Brain pericyte (primary cell): Measurements from ENCODE around the gene SOAT2.
"Not testable (repeated sequence)": the region's sequence is repeated elsewhere in the genome, so short reads cannot be mapped to it uniquely, and the experiment has no call there.

Experiments
- DNase-seq: peaks from one replicate; pipeline ENCODE4 v3.0.0-alpha.2; 2012; ENCODE audit warnings: low read depth, low spot score

The SOAT2 gene

GRCh38 chr12:53101931-53102781 is 1.1 kb upstream of the SOAT2 start:
- no peak for DNase-seq

- DNase-seq = no peak
Measured at GRCh38 chr12:53103860-53104305, 597 bp downstream of the SOAT2 start.

- DNase-seq = no peak
Measured at GRCh38 chr12:53105256-53105655, 2.0 kb downstream of the SOAT2 start.

- no peak for DNase-seq
Measured at GRCh38 chr12:53105712-53106439, 2.6 kb downstream of the SOAT2 start.

GRCh38 chr12:53107122-53107521 is 3.8 kb downstream of the SOAT2 start:
- DNase-seq = no peak

- DNase-seq = not testable (repeated sequence)
Measured at GRCh38 chr12:53112431-53112830, 9.1 kb downstream of the SOAT2 start.

- no peak for DNase-seq
Measured at GRCh38 chr12:53113136-53113705, 9.9 kb downstream of the SOAT2 start.

- no peak for DNase-seq
Measured at GRCh38 chr12:53113951-53114350, 10.7 kb downstream of the SOAT2 start.

- no peak for DNase-seq
Measured at GRCh38 chr12:53115112-53115890, 12.0 kb downstream of the SOAT2 start.

GRCh38 chr12:53115891-53116648 is 12.8 kb downstream of the SOAT2 start:
- DNase-seq = no peak

- DNase-seq = no peak
Measured at GRCh38 chr12:53118751-53119300, 15.5 kb downstream of the SOAT2 start.

GRCh38 chr12:53120685-53121525 is 17.6 kb downstream of the SOAT2 start:
- DNase-seq = no peak

- no peak for DNase-seq
Measured at GRCh38 chr12:53122961-53123468, 19.7 kb downstream of the SOAT2 start.

GRCh38 chr12:53123578-53124351 is 20.5 kb downstream of the SOAT2 start:
- no peak for DNase-seq

- DNase-seq = no peak
Measured at GRCh38 chr12:53124352-53124723, 21.1 kb downstream of the SOAT2 start.

GRCh38 chr12:53127169-53127568 is 23.9 kb downstream of the SOAT2 start:
- no peak for DNase-seq

GRCh38 chr12:53128780-53129569 is 25.7 kb downstream of the SOAT2 start:
- DNase-seq = no peak

GRCh38 chr12:53131844-53132243 is 28.6 kb downstream of the SOAT2 start:
- DNase-seq = no peak
